Brain microvascular endothelial cell (primary cell): ENCODE results near the gene MTG1.

Source experiments
- DNase-seq: peaks from one replicate; pipeline ENCODE4 v3.0.0-alpha.2; 2020
- H3K27ac ChIP-seq: fragments of 250-450 bp; sonication (Bioruptor Pico); 2 replicates; pipeline ENCODE4 v1.5.1; 2020; ENCODE audit warnings: mild to moderate bottlenecking, moderate library complexity
- H3K27me3 ChIP-seq: fragments of 250-450 bp; sonication (Bioruptor Pico); replicated peaks from 2 replicates; pipeline ENCODE4 v1.5.1; 2020; ENCODE audit warnings: mild to moderate bottlenecking
- H3K36me3 ChIP-seq: fragments of 250-450 bp; sonication (Bioruptor Pico); replicated peaks from 2 replicates; pipeline ENCODE4 v1.5.1; 2020; ENCODE audit warnings: mild to moderate bottlenecking
- H3K4me3 ChIP-seq: 2 replicates; pipeline ENCODE4 v1.5.1; 2011; ENCODE audit warnings: low read depth, mild to moderate bottlenecking, control low read depth, low read length, moderate library complexity
- CTCF ChIP-seq: IDR thresholded peaks from 2 replicates; pipeline ENCODE4 v1.5.1; 2011; ENCODE audit warnings: low read depth, mild to moderate bottlenecking, moderate library complexity, low read length, control low read depth, inconsistent platforms; ENCODE audit errors: missing control alignments
- in situ Hi-C: cut with HindIII; loops from 2 replicates; pipeline ENCODE4 v1.10.0; 2017; ENCODE audit warnings: low sequenced_read_pairs, low pct_ligation_motif_present

The MTG1 gene

GRCh38 chr10:133357285-133358161 lies 36.4 kb upstream of the MTG1 start, which contains the start of gene FUOM:
TSS of gene FUOM (minus strand) at chr10:133358019. CDS start at chr10:133358007, 12 bp downstream.
- Histone ChIP-seq H3K36me3 (peaks cover 6% of the 10 kb centered on the region), H3K27ac (no peak within 1 kb of the TSS), H3K27me3 (no peaks in the 10 kb centered on the region), H3K4me3 (peak within 1 kb of the TSS; percentile 56)
- in situ Hi-C loops, result no loop called here
- TF ChIP-seq CTCF, result no peak
- peak; percentile 44 for DNase-seq

GRCh38 chr10:133358162-133358924 lies 35.6 kb upstream of the MTG1 start:
- DNase-seq, result no peak
- H3K36me3 ChIP-seq, result peaks cover 12% of the 10 kb centered on the region
- no peaks in the 10 kb centered on the region for H3K27me3 ChIP-seq
- H3K27ac ChIP-seq, result no peak overlapping the region
- in situ Hi-C loops, result no loop called here
- no peak for TF ChIP-seq CTCF
- no peak overlapping the region for H3K4me3 ChIP-seq

- no peak for TF ChIP-seq CTCF
- H3K27me3 ChIP-seq, result no peaks in the 10 kb centered on the region
- in situ Hi-C loops, result no loop called here
- H3K4me3 ChIP-seq, result no peak overlapping the region
- DNase-seq, result no peak
- H3K27ac ChIP-seq, result no peak overlapping the region
- H3K36me3 ChIP-seq, result peaks cover 15% of the 10 kb centered on the region
These were observed 35.0 kb upstream of the MTG1 start for GRCh38 chr10:133358925-133359310.

GRCh38 chr10:133359554-133359971 lies 34.4 kb upstream of the MTG1 start:
- DNase-seq, result no peak

GRCh38 chr10:133359972-133360610 lies 33.9 kb upstream of the MTG1 start:
- Histone ChIP-seq H3K36me3 (peaks cover 27% of the 10 kb centered on the region), H3K27me3 (no peaks in the 10 kb centered on the region), H3K27ac (no peak overlapping the region), H3K4me3 (no peak overlapping the region)
- no peak for TF ChIP-seq CTCF
- in situ Hi-C loops, result no loop called here
- DNase-seq, result no peak

More at GRCh38 chr10:133359554-133359971, 34.4 kb upstream of the MTG1 start:
- Histone ChIP-seq H3K4me3 (no peak overlapping the region), H3K27me3 (no peaks in the 10 kb centered on the region), H3K36me3 (peaks cover 22% of the 10 kb centered on the region), H3K27ac (no peak overlapping the region)
- no peak for TF ChIP-seq CTCF
- in situ Hi-C loops, result no loop called here
